Measurements from ENCODE around the gene PSMD4. TPM values are rescaled to one million over a fixed set of nuclear protein-coding genes. Genes with fewer than 3 reads are reported as not detected.

Gene PSMD4
- total RNA-seq, 2 donors from 2014 or later: 103 to 158 TPM

GRCh38 chr1:151315565-151316235, 61.2 kb downstream of the PSMD4 start:
- no peak overlapping the region for H3K27ac ChIP-seq
- TF ChIP-seq CTCF (IDR thresholded peaks at IDR 0.05): no peak

More at GRCh38 chr1:151315565-151316235, 61.2 kb downstream of the PSMD4 start:
- H3K27me3 ChIP-seq: no peaks in the 10 kb centered on the region
- no peak overlapping the region for H3K9ac ChIP-seq (ENCODE audit: low read depth in 2 of 2, low read length in 2 of 2)
- no peak overlapping the region for H3K4me3 ChIP-seq
- no peak for DNase-seq
- H3K4me1 ChIP-seq: no peaks in the 10 kb centered on the region
- peaks cover 5% of the 10 kb centered on the region for H3K36me3 ChIP-seq
- H3K9me3 ChIP-seq: no peaks in the 10 kb centered on the region
- intact Hi-C loops (cut with DNase I): no loop called here

Other genes starting within 250 kb of the PSMD4 start
- gene MINDY1, start 247.8 kb upstream of the PSMD4 start, total RNA-seq: 10 to 100 TPM; 40.4 to 43.1 TPM
- 10 to 100 TPM; 20.4 to 21.5 TPM for gene PRUNE1, start 246.3 kb upstream of the PSMD4 start, total RNA-seq
- 1 to 10 TPM in 1 of 2 donors, under 1 TPM in 1; 0.69 to 1.9 TPM for gene BNIPL, start 218.1 kb upstream of the PSMD4 start, total RNA-seq
- 1 to 10 TPM; 2.6 to 3.2 TPM for gene C1orf56, start 207.0 kb upstream of the PSMD4 start, total RNA-seq
- gene CDC42SE1, start 195.1 kb upstream of the PSMD4 start, total RNA-seq: 10 to 100 TPM; 57.9 to 66.8 TPM
- gene MLLT11, start 194.3 kb upstream of the PSMD4 start, total RNA-seq: 1 to 10 TPM in 1 of 2 donors, under 1 TPM in 1; 0.42 to 1.3 TPM
- gene GABPB2, start 184.0 kb upstream of the PSMD4 start, total RNA-seq: 10 to 100 TPM; 13.1 to 15.2 TPM
- gene SEMA6C, start 108.1 kb upstream of the PSMD4 start, total RNA-seq: 1 to 10 TPM; 1.6 to 3.2 TPM
- 1 to 10 TPM in 1 of 2 donors, under 1 TPM in 1; 0.72 to 1.2 TPM for gene TNFAIP8L2, start 98.1 kb upstream of the PSMD4 start, total RNA-seq
- gene LYSMD1, start 88.8 kb upstream of the PSMD4 start, total RNA-seq: 1 to 10 TPM; 6.8 to 7.2 TPM
- gene SCNM1, start 88.6 kb upstream of the PSMD4 start, total RNA-seq: 10 to 100 TPM; 22.7 to 31.8 TPM
- gene TMOD4, start 78.8 kb upstream of the PSMD4 start, total RNA-seq: under 1 TPM in 1 of 2 donors, not detected in 1; 0.67 TPM
- gene VPS72, start 64.5 kb upstream of the PSMD4 start, total RNA-seq: 10 to 100 TPM; 38.8 TPM
- 10 to 100 TPM; 33.3 to 38.9 TPM for gene PIP5K1A, start 56.2 kb upstream of the PSMD4 start, total RNA-seq
- gene ZNF687, start 27.6 kb downstream of the PSMD4 start, total RNA-seq: 10 to 100 TPM; 27.5 to 28.4 TPM
- gene PI4KB, start 72.7 kb downstream of the PSMD4 start, total RNA-seq: 10 to 100 TPM; 47.2 to 53.5 TPM
- 10 to 100 TPM; 28.6 to 44.1 TPM for gene RFX5, start 92.5 kb downstream of the PSMD4 start, total RNA-seq
- 100 to 1,000 TPM; 744 to 902 TPM for gene SELENBP1, start 118.0 kb downstream of the PSMD4 start, total RNA-seq
- 100 to 1,000 TPM; 179 to 273 TPM for gene PSMB4, start 144.8 kb downstream of the PSMD4 start, total RNA-seq
- 10 to 100 TPM; 49.6 to 50.0 TPM for gene POGZ, start 204.8 kb downstream of the PSMD4 start, total RNA-seq

Data from colonic mucosa (tissue), 4 donors.